ENCODE measurements around the gene FILIP1.

FILIP1 gene

DNA sequence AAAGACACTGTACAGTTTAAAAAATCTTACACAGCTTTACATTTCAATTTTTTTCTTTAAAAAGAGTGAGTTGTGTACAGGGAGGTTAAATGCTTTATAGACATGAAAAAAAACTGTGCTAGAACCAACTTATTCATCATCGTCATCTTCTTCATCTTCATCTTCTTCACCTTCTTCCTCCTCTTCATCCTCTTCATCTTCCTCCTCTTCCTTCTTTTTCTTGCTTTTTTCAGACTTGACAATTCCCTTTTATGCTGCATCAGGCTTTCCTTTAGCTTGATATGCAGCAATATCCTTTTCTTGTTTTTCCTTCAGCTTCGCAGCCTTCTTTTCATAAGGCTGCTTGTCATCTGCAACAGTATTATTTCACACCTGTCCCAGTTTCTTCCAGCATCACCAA, 174.7 kb downstream of the FILIP1 start:
- H3K4me3 ChIP-seq (ENCODE audit: low read depth, low read length), result no peak overlapping the region
- TF ChIP-seq, protein P1, sequence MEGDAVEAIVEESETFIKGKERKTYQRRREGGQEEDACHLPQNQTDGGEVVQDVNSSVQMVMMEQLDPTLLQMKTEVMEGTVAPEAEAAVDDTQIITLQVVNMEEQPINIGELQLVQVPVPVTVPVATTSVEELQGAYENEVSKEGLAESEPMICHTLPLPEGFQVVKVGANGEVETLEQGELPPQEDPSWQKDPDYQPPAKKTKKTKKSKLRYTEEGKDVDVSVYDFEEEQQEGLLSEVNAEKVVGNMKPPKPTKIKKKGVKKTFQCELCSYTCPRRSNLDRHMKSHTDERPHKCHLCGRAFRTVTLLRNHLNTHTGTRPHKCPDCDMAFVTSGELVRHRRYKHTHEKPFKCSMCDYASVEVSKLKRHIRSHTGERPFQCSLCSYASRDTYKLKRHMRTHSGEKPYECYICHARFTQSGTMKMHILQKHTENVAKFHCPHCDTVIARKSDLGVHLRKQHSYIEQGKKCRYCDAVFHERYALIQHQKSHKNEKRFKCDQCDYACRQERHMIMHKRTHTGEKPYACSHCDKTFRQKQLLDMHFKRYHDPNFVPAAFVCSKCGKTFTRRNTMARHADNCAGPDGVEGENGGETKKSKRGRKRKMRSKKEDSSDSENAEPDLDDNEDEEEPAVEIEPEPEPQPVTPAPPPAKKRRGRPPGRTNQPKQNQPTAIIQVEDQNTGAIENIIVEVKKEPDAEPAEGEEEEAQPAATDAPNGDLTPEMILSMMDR (IDR thresholded peaks at IDR 0.05; ENCODE audit: low read depth, low read length), result no peak
- no peak for DNase-seq (ENCODE audit: low read depth, low spot score)
- in situ Hi-C loops (cut with HindIII; ENCODE audit: low sequenced_read_pairs), result no loop called here

DNA sequence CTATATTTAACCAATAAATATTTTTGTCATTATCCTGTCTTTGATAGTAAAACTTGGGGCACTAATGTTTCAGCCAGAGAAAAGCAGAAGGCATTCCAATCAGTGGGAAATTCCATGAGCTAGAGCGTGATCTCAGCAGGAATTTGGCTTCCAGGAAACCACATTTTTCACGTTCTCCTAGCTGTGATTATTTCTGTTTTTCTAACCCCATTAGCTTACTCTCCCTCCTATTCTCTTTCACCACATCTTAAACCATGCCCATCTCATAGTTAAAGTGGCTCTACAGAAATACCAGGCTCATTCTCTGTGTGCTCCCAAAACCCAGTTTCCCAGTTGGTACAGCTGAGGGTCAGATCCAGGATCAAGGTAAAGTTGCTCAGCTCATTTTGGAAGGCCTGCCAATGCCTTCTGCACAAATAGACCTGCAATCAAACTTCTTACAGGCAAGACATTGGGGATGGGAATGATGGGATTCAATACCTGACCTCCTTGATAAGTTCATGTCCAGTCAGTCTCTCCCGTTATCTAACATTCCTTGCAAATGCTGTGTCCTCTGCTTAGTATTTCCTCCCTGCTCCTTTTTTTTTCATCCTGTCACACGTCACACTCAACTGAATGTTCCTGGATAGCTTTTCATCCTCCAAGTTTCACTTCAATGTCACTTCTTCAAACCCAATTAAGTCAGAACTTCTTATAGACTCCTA, 175.9 kb downstream of the FILIP1 start:
- DNase-seq (ENCODE audit: low read depth, low spot score), result peak; percentile 65
- in situ Hi-C loops (cut with HindIII; ENCODE audit: low sequenced_read_pairs), result no loop called here
- TF ChIP-seq, protein P1 (IDR thresholded peaks at IDR 0.05; ENCODE audit: low read depth, low read length), result no peak
- H3K4me3 ChIP-seq (ENCODE audit: low read depth, low read length), result no peak overlapping the region

DNA sequence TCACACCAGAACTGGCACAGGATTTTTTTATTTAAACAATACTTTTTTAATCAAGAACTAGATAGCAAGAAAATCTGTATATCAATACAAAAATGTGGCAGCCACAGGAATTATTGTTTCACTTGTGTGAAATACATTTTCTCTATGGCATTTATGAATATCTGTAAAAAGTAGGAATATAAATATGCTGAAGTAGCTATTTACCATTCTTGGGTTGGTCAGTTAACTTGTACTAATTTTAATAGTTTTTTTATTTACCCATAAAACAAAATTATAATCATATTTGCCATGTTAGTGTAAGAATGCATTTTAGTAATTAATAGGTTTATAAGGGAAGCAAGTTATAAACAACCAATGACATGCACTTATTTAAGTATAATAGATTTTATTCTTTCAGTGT, 177.6 kb downstream of the FILIP1 start:
- in situ Hi-C loops (cut with HindIII; ENCODE audit: low sequenced_read_pairs), result no loop called here
- DNase-seq (ENCODE audit: low read depth, low spot score), result no peak
- no peak overlapping the region for H3K4me3 ChIP-seq (ENCODE audit: low read depth, low read length)
- TF ChIP-seq, protein P1 (IDR thresholded peaks at IDR 0.05; ENCODE audit: low read depth, low read length), result no peak

DNA sequence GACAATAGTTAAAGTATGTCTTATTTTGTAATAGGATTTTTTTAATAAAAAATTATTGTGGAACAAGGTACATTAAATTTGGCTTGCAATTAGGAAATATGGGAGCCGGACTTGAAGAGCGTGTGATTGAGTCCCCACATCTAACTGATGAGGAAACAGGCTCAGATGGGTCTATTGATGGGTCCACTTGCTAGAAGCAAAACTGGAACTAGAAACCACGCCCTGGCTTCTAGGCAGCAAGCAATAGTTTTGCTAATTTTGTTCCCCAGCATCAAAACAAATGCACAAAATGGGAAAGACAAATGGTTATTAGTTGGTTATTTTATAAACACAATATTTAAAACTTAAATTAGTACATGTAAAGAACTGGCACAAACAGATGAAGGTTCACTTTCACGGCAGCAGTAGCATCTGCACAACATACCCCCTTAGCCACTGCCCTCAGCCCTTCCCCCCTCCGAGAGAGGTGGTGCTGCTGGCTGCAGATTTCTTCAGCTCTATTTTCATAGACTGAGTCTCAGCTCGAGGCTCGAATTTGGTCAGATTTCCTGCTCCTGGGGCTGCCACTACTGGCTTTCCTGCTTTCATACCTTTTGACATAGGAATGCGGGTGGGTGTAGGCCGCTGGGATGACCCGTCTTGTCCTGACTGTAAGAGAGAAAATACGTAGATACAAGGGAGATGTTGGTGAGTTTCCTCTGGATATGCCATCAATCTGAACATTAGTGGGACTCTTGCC, 185.2 kb downstream of the FILIP1 start:
- no peak overlapping the region for H3K4me3 ChIP-seq (ENCODE audit: low read depth, low read length)
- DNase-seq (ENCODE audit: low read depth, low spot score), result no peak
- in situ Hi-C loops (cut with HindIII; ENCODE audit: low sequenced_read_pairs), result no loop called here
- TF ChIP-seq, protein P1 (IDR thresholded peaks at IDR 0.05; ENCODE audit: low read depth, low read length), result no peak

DNA sequence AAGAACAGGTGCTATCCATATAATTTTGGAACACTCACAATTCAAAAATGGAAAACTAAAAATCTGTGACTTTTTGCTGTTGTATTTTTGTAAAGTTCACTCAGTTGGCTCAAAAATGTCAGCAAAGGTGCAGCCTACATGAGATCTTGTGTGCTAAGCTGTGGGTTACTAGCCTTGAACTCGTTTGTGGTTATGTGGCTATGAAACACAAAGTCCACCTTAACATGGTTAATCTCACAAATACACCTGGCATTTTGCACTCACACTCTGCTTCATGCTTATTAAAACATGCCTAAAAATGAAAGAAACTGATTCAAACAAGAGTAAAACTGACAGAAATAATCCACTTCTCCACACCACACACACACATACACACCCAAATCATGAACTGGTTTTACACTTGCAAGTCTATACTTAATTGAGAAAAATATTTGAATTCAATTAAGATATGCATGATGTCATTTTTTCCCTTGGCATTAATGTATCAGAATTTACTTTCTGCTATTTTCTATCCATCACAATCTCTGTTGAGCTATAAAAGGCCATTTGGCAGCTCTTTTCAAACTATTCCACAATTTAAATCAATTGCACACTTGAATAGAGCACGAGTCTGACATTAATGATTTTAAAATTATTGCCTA, 186.1 kb downstream of the FILIP1 start:
- H3K4me3 ChIP-seq (ENCODE audit: low read depth, low read length), result no peak overlapping the region
- TF ChIP-seq, protein P1 (IDR thresholded peaks at IDR 0.05; ENCODE audit: low read depth, low read length), result no peak
- DNase-seq (ENCODE audit: low read depth, low spot score), result no peak
- in situ Hi-C loops (cut with HindIII; ENCODE audit: low sequenced_read_pairs), result no loop called here

DNA sequence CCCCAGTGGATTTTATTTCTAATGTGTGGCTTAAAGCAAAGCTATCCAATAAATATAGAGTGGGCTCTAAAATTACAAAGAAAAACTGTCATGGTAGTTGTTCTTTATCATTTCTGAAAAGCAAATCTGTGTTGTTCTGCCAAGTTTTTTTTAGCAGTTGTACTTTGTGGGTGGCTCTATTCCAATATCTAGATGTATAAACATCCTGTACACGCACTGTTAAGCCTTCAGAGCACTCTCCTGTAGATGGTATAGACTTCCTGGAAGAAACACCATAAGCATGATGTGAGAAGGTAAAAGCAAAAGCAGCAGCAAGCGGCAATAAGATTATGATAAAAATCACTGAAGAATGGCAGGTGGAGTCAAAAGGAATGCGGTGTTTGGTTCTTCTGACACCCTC, 187.5 kb downstream of the FILIP1 start:
- H3K4me3 ChIP-seq (ENCODE audit: low read depth, low read length), result no peak overlapping the region
- in situ Hi-C loops (cut with HindIII; ENCODE audit: low sequenced_read_pairs), result no loop called here
- DNase-seq (ENCODE audit: low read depth, low spot score), result peak; percentile 42
- TF ChIP-seq, protein P1 (IDR thresholded peaks at IDR 0.05; ENCODE audit: low read depth, low read length), result no peak

Measured in astrocyte of the spinal cord (primary cell).